T-helper 1 cell treated with Interleukin-12 subunit alpha and Interleukin-12 subunit beta and Interleukin-4 antibody, amounts not matched to agents 30 μg/mL and 1 μg/mL, for 36 hours (primary cell): ENCODE results near the gene SH3BP2.

Source experiments
- H3K27ac Mint-ChIP-seq: one replicate; pipeline ENCODE4 v1.8.0; 2021; ENCODE audit warnings: mild to moderate bottlenecking, mixed read lengths
- H3K27me3 Mint-ChIP-seq: one replicate; pipeline ENCODE4 v1.8.0; 2021; ENCODE audit warnings: low read depth, mixed read lengths
- H3K36me3 Mint-ChIP-seq: one replicate; pipeline ENCODE4 v1.8.0; 2021; ENCODE audit warnings: low read depth, mixed read lengths
- H3K4me1 Mint-ChIP-seq: one replicate; pipeline ENCODE4 v1.8.0; 2021; ENCODE audit warnings: low read depth, mixed read lengths
- H3K4me3 Mint-ChIP-seq: one replicate; pipeline ENCODE4 v1.8.0; 2021; ENCODE audit warnings: mild to moderate bottlenecking, moderate library complexity, mixed read lengths
- H3K9me3 Mint-ChIP-seq: one replicate; pipeline ENCODE4 v1.8.0; 2021; ENCODE audit warnings: mixed read lengths

SH3BP2 gene

GRCh38 chr4:2824836-2825381 is 32.0 kb downstream of the SH3BP2 start:
- Mint-ChIP-seq H3K27me3 (no peaks in the 10 kb centered on the region), H3K9me3 (no peaks in the 10 kb centered on the region), H3K4me1 (peaks cover 2% of the 10 kb centered on the region), H3K4me3 (no peak overlapping the region), H3K36me3 (peaks cover 23% of the 10 kb centered on the region), H3K27ac (no peak overlapping the region)

- Mint-ChIP-seq H3K36me3 (peaks cover 22% of the 10 kb centered on the region), H3K27me3 (no peaks in the 10 kb centered on the region), H3K4me3 (no peak overlapping the region), H3K9me3 (no peaks in the 10 kb centered on the region), H3K4me1 (peaks cover 2% of the 10 kb centered on the region), H3K27ac (no peak overlapping the region)
Observed at GRCh38 chr4:2825740-2826139, 32.9 kb downstream of the SH3BP2 start.

- Mint-ChIP-seq H3K4me3 (no peak overlapping the region), H3K36me3 (peaks cover 22% of the 10 kb centered on the region), H3K4me1 (peaks cover 2% of the 10 kb centered on the region), H3K9me3 (no peaks in the 10 kb centered on the region), H3K27me3 (no peaks in the 10 kb centered on the region), H3K27ac (no peak overlapping the region)
Observed at GRCh38 chr4:2827071-2827873, 34.4 kb downstream of the SH3BP2 start.

GRCh38 chr4:2827874-2828751 is 35.2 kb downstream of the SH3BP2 start:
- Mint-ChIP-seq H3K27ac (no peak overlapping the region), H3K9me3 (no peaks in the 10 kb centered on the region), H3K4me3 (no peak overlapping the region), H3K4me1 (peaks cover 2% of the 10 kb centered on the region), H3K36me3 (peaks cover 25% of the 10 kb centered on the region), H3K27me3 (no peaks in the 10 kb centered on the region)

- Mint-ChIP-seq H3K9me3 (no peaks in the 10 kb centered on the region), H3K36me3 (peaks cover 30% of the 10 kb centered on the region), H3K27ac (no peak overlapping the region), H3K4me3 (no peak overlapping the region), H3K4me1 (peaks cover 2% of the 10 kb centered on the region), H3K27me3 (no peaks in the 10 kb centered on the region)
Observed at GRCh38 chr4:2828758-2829181, 35.9 kb downstream of the SH3BP2 start.

- H3K27me3 Mint-ChIP-seq, result no peaks in the 10 kb centered on the region
- H3K36me3 Mint-ChIP-seq, result peaks cover 28% of the 10 kb centered on the region
- no peak overlapping the region for H3K27ac Mint-ChIP-seq
Observed at GRCh38 chr4:2829321-2829932, 36.5 kb downstream of the SH3BP2 start.

GRCh38 chr4:2829933-2830451 is 37.1 kb downstream of the SH3BP2 start:
- no peak overlapping the region for H3K4me3 Mint-ChIP-seq
- peaks cover 6% of the 10 kb centered on the region for H3K4me1 Mint-ChIP-seq
- H3K9me3 Mint-ChIP-seq, result no peaks in the 10 kb centered on the region
- no peaks in the 10 kb centered on the region for H3K27me3 Mint-ChIP-seq
- H3K27ac Mint-ChIP-seq, result no peak overlapping the region
- H3K36me3 Mint-ChIP-seq, result peaks cover 26% of the 10 kb centered on the region

More at GRCh38 chr4:2829321-2829932, 36.5 kb downstream of the SH3BP2 start:
- Mint-ChIP-seq H3K4me1 (peaks cover 2% of the 10 kb centered on the region), H3K9me3 (no peaks in the 10 kb centered on the region), H3K4me3 (no peak overlapping the region)

GRCh38 chr4:2830632-2831610 is 38.0 kb downstream of the SH3BP2 start:
- H3K4me3 Mint-ChIP-seq, result no peak overlapping the region
- H3K9me3 Mint-ChIP-seq, result no peaks in the 10 kb centered on the region
- H3K27ac Mint-ChIP-seq, result no peak overlapping the region
- peaks cover 11% of the 10 kb centered on the region for H3K4me1 Mint-ChIP-seq
- H3K36me3 Mint-ChIP-seq, result peaks cover 21% of the 10 kb centered on the region
- no peaks in the 10 kb centered on the region for H3K27me3 Mint-ChIP-seq

- H3K27ac Mint-ChIP-seq, result no peak overlapping the region
- no peak overlapping the region for H3K4me3 Mint-ChIP-seq
- no peaks in the 10 kb centered on the region for H3K27me3 Mint-ChIP-seq
- peaks cover 9% of the 10 kb centered on the region for H3K4me1 Mint-ChIP-seq
- peaks cover 16% of the 10 kb centered on the region for H3K36me3 Mint-ChIP-seq
- H3K9me3 Mint-ChIP-seq, result no peaks in the 10 kb centered on the region
Observed at GRCh38 chr4:2831611-2832308, 38.9 kb downstream of the SH3BP2 start.

GRCh38 chr4:2832309-2832980 is 39.6 kb downstream of the SH3BP2 start:
- no peak overlapping the region for H3K4me3 Mint-ChIP-seq

GRCh38 chr4:2832981-2833670 is 40.2 kb downstream of the SH3BP2 start:
- H3K9me3 Mint-ChIP-seq, result no peaks in the 10 kb centered on the region
- H3K27ac Mint-ChIP-seq, result no peak overlapping the region
- peaks cover 20% of the 10 kb centered on the region for H3K4me1 Mint-ChIP-seq
- H3K36me3 Mint-ChIP-seq, result peaks cover 17% of the 10 kb centered on the region
- H3K27me3 Mint-ChIP-seq, result no peaks in the 10 kb centered on the region
- no peak overlapping the region for H3K4me3 Mint-ChIP-seq

More at GRCh38 chr4:2832309-2832980, 39.6 kb downstream of the SH3BP2 start:
- Mint-ChIP-seq H3K27ac (peak overlapping the region; percentile 26), H3K9me3 (no peaks in the 10 kb centered on the region), H3K36me3 (peaks cover 15% of the 10 kb centered on the region), H3K4me1 (peaks cover 14% of the 10 kb centered on the region), H3K27me3 (no peaks in the 10 kb centered on the region)

GRCh38 chr4:2833671-2834000 is 40.8 kb downstream of the SH3BP2 start:
- Mint-ChIP-seq H3K9me3 (no peaks in the 10 kb centered on the region), H3K36me3 (peaks cover 23% of the 10 kb centered on the region), H3K4me3 (no peak overlapping the region), H3K27ac (no peak overlapping the region), H3K27me3 (no peaks in the 10 kb centered on the region), H3K4me1 (peaks cover 25% of the 10 kb centered on the region)
